ENCODE results near the gene MPC1L.

The MPC1L gene

GRCh38 chrX:40661489-40661888 lies 38.3 kb downstream of the MPC1L start (continued):
- no peak for TF ChIP-seq TSHZ2 (CRISPR knock-in tag; IDR thresholded peaks at IDR 0.05)
- no peak for TF ChIP-seq OSR1 (CRISPR knock-in tag; IDR thresholded peaks at IDR 0.05)
- no peak for TF ChIP-seq RARB (CRISPR knock-in tag; IDR thresholded peaks at IDR 0.05)
- no peak for TF ChIP-seq ARNTL (CRISPR knock-in tag; IDR thresholded peaks at IDR 0.05; ENCODE audit: borderline replicate concordance, low read depth)
- TF ChIP-seq ZNF565 (CRISPR knock-in tag; conservative IDR thresholded peaks at IDR 0.05; ENCODE audit: low read depth) = no peak
- TF ChIP-seq ISL1 (CRISPR knock-in tag; IDR thresholded peaks at IDR 0.05) = no peak
- TF ChIP-seq ESRRG (CRISPR knock-in tag; IDR thresholded peaks at IDR 0.05) = no peak
- TF ChIP-seq PATZ1 (CRISPR knock-in tag; IDR thresholded peaks at IDR 0.05; ENCODE audit: borderline replicate concordance) = no peak
- TF ChIP-seq GLIS3 (CRISPR knock-in tag; IDR thresholded peaks at IDR 0.05) = no peak

- ATAC-seq = no peak
- TF ChIP-seq OSR1 (CRISPR knock-in tag; IDR thresholded peaks at IDR 0.05) = no peak
- TF ChIP-seq ZNF70 (CRISPR knock-in tag; IDR thresholded peaks at IDR 0.05) = no peak
- no peak for TF ChIP-seq RARB (CRISPR knock-in tag; IDR thresholded peaks at IDR 0.05)
- no peak for TF ChIP-seq ISL1 (CRISPR knock-in tag; IDR thresholded peaks at IDR 0.05)
- TF ChIP-seq CSDC2 (CRISPR knock-in tag; IDR thresholded peaks at IDR 0.05) = no peak
- no peak for TF ChIP-seq ZFP3 (CRISPR knock-in tag; IDR thresholded peaks at IDR 0.05)
- no peak for TF ChIP-seq TSHZ2 (CRISPR knock-in tag; IDR thresholded peaks at IDR 0.05)
- TF ChIP-seq TOX (CRISPR knock-in tag; IDR thresholded peaks at IDR 0.05; ENCODE audit: borderline replicate concordance) = no peak
- TF ChIP-seq CSRNP3 (CRISPR knock-in tag; IDR thresholded peaks at IDR 0.05) = no peak
- TF ChIP-seq PPARA (CRISPR knock-in tag; IDR thresholded peaks at IDR 0.05; ENCODE audit: borderline replicate concordance) = no peak
- no peak for TF ChIP-seq ZFP30 (CRISPR knock-in tag; IDR thresholded peaks at IDR 0.05)
- no peak for TF ChIP-seq PATZ1 (CRISPR knock-in tag; IDR thresholded peaks at IDR 0.05; ENCODE audit: borderline replicate concordance)
- no peak for TF ChIP-seq ZC3H10 (CRISPR knock-in tag; IDR thresholded peaks at IDR 0.05)
- TF ChIP-seq TCF4 (CRISPR knock-in tag; IDR thresholded peaks at IDR 0.05; ENCODE audit: borderline replicate concordance) = no peak
- TF ChIP-seq POU6F1 (CRISPR knock-in tag; IDR thresholded peaks at IDR 0.05; ENCODE audit: borderline replicate concordance, low read depth) = no peak
- no peak for TF ChIP-seq CREB5 (CRISPR knock-in tag; IDR thresholded peaks at IDR 0.05; ENCODE audit: low read depth)
- TF ChIP-seq ZNF8 (CRISPR knock-in tag; IDR thresholded peaks at IDR 0.05) = no peak
These were observed 40.0 kb downstream of the MPC1L start for GRCh38 chrX:40663078-40663740.
